C1 segment of cervical spinal cord (tissue), 14 donors: ENCODE measurements around the gene RINT1.
"Not testable (repeated sequence)": the region's sequence is repeated elsewhere in the genome, so short reads cannot be mapped to it uniquely, and the experiment has no call there.

Source experiments
- DNase-seq, 14 donors: peaks; one replicate each; lab custom pipeline; 2025; lab: John Stamatoyannopoulos, UW

The RINT1 gene

GRCh38 chr7:105531792-105532671 lies at the start of gene RINT1:
RINT1 (plus strand) TSS chr7:105532201; CDS start chr7:105532316, 115 bp downstream.
- DNase-seq: peak; percentile 14 to 88 (median 82)

- DNase-seq: peak in 4 of 14 donors; percentile 0 to 16 (median 10)
Measured at GRCh38 chr7:105487579-105488571, 44.1 kb upstream of the RINT1 start.

GRCh38 chr7:105489409-105489808 lies 42.6 kb upstream of the RINT1 start:
- no peak for DNase-seq

GRCh38 chr7:105493196-105493922 lies 38.6 kb upstream of the RINT1 start:
- peak in 1 of 14 donors; percentile 67 for DNase-seq

- DNase-seq: no peak
Measured at GRCh38 chr7:105493923-105494315, 38.1 kb upstream of the RINT1 start.

- no peak for DNase-seq
Measured at GRCh38 chr7:105496521-105496920, 35.5 kb upstream of the RINT1 start.

- no peak for DNase-seq
Measured at GRCh38 chr7:105497016-105497415, 35.0 kb upstream of the RINT1 start.

GRCh38 chr7:105502173-105502572 lies 29.8 kb upstream of the RINT1 start:
- no peak for DNase-seq

GRCh38 chr7:105512415-105512814 lies 19.6 kb upstream of the RINT1 start:
- DNase-seq: no peak

- DNase-seq: no peak
Measured at GRCh38 chr7:105512926-105513526, 19.0 kb upstream of the RINT1 start.

GRCh38 chr7:105515610-105516009 lies 16.4 kb upstream of the RINT1 start:
- not testable (repeated sequence) for DNase-seq

- DNase-seq: no peak
Measured at GRCh38 chr7:105519353-105519752, 12.6 kb upstream of the RINT1 start.

- DNase-seq: not testable (repeated sequence)
Measured at GRCh38 chr7:105520620-105521019, 11.4 kb upstream of the RINT1 start.

- peak in 13 of 14 donors; percentile 10 to 67 (median 53) for DNase-seq
Measured at GRCh38 chr7:105521027-105521716, 10.8 kb upstream of the RINT1 start.

- peak; percentile 24 to 90 (median 82) for DNase-seq
Measured at GRCh38 chr7:105521717-105522463, 10.1 kb upstream of the RINT1 start, which contains the start of gene PUS7. PUS7 (minus strand) TSS chr7:105522271; CDS start chr7:105508512, 13,759 bp downstream.

GRCh38 chr7:105524423-105524822 lies 7.6 kb upstream of the RINT1 start:
- DNase-seq: not testable (repeated sequence)

- DNase-seq: no peak
Measured at GRCh38 chr7:105524840-105525239, 7.2 kb upstream of the RINT1 start.

- DNase-seq: not testable (repeated sequence)
Measured at GRCh38 chr7:105527737-105528136, 4.3 kb upstream of the RINT1 start.

GRCh38 chr7:105530126-105530525 lies 1.9 kb upstream of the RINT1 start:
- no peak for DNase-seq
